Vagina (tissue), 2 donors: Measurements from ENCODE around the gene COL12A1.

ENCODE experiments used
- POLR2AphosphoS5 ChIP-seq, 2 donors: sonication (generic); formaldehyde crosslinking; IDR thresholded peaks; one replicate each; pipeline ENCODE4 v1.9.0; 2017; ENCODE audit warnings: antibody characterized with exemption in 2 of 2, mild to moderate bottlenecking in 2 of 2, low read depth in 1 of 2; ENCODE audit not compliant: insufficient read depth in 1 of 2
- TF ChIP-seq, protein P1 (sequence below), 3 experiments: fragments of 450-650 bp in 2 of 3; fragments of 200-600 bp in 1 of 3; sonication (generic) in 1 of 3; IDR thresholded peaks; one replicate each; pipeline ENCODE4 v1.5.1; 2017 to 2019; ENCODE audit warnings: antibody characterized with exemption in 3 of 3, mild to moderate bottlenecking in 2 of 3, moderate library complexity in 2 of 3

DNA sequence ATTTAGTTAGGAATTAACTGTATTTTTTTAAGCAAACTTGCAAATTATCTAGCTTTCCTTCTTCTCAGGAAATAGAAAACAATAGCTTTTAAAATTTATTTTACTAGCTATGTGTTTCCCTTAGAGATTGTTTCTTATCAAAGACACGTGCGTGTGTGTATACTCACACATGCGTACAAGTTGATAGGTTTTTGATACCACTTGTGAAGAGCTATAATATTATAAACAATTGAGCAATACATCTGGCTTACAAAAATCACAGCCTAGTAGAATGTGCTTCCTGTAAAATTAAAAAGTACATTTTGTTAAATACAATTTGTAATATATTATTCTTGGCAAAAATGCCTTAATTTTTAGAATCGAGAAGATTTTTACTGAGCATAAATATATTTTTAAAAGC is 33.9 kb downstream of the COL12A1 start:
- TF ChIP-seq, protein P1, sequence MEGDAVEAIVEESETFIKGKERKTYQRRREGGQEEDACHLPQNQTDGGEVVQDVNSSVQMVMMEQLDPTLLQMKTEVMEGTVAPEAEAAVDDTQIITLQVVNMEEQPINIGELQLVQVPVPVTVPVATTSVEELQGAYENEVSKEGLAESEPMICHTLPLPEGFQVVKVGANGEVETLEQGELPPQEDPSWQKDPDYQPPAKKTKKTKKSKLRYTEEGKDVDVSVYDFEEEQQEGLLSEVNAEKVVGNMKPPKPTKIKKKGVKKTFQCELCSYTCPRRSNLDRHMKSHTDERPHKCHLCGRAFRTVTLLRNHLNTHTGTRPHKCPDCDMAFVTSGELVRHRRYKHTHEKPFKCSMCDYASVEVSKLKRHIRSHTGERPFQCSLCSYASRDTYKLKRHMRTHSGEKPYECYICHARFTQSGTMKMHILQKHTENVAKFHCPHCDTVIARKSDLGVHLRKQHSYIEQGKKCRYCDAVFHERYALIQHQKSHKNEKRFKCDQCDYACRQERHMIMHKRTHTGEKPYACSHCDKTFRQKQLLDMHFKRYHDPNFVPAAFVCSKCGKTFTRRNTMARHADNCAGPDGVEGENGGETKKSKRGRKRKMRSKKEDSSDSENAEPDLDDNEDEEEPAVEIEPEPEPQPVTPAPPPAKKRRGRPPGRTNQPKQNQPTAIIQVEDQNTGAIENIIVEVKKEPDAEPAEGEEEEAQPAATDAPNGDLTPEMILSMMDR (IDR thresholded peaks at IDR 0.05) = no peak
- no peak for TF ChIP-seq POLR2AphosphoS5 (IDR thresholded peaks at IDR 0.05; ENCODE audit: insufficient read depth in 1 of 2, low read depth in 1 of 2)
